Endodermal cell (in vitro differentiated cells): ENCODE results near the gene LCE3D. TPM values are rescaled to one million over a fixed set of nuclear protein-coding genes. Genes with fewer than 3 reads are reported as not detected.

ENCODE experiments used
- DNase-seq: peaks from one replicate; pipeline ENCODE4 v3.0.0-alpha.2; 2017
- H3K27ac ChIP-seq: 2 replicates; pipeline ENCODE4 v1.5.1; 2013; ENCODE audit warnings: mild to moderate bottlenecking, low read depth, low read length, moderate library complexity
- H3K27me3 ChIP-seq: 2 replicates; pipeline ENCODE4 v1.6.1; 2013; ENCODE audit warnings: mild to moderate bottlenecking, low read length, moderate library complexity; ENCODE audit not compliant: insufficient read depth, control insufficient read depth, poor library complexity, severe bottlenecking
- H3K36me3 ChIP-seq: 2 replicates; pipeline ENCODE4 v1.7.0; 2013; ENCODE audit warnings: mild to moderate bottlenecking, low read length, moderate library complexity; ENCODE audit not compliant: control insufficient read depth, insufficient read depth
- H3K4me1 ChIP-seq: one replicate; pipeline ENCODE4 v1.7.0; 2013; ENCODE audit warnings: low read length; ENCODE audit not compliant: control insufficient read depth, insufficient read depth
- H3K4me3 ChIP-seq: 2 replicates; pipeline ENCODE4 v1.5.1; 2013; ENCODE audit warnings: mild to moderate bottlenecking, low read length, moderate library complexity
- H3K9ac ChIP-seq: 2 replicates; pipeline ENCODE4 v1.6.1; 2013; ENCODE audit warnings: mild to moderate bottlenecking, low read length, moderate library complexity; ENCODE audit not compliant: poor library complexity, severe bottlenecking; ENCODE audit errors: extremely low read depth
- H3K9me3 ChIP-seq: 2 replicates; pipeline ENCODE4 v1.6.1; 2013; ENCODE audit warnings: mild to moderate bottlenecking, low read length, moderate library complexity; ENCODE audit not compliant: control insufficient read depth
- H3K27ac Mint-ChIP-seq: 2 replicates; pipeline ENCODE4 v1.8.0; 2020; ENCODE audit warnings: mixed read lengths
- H3K27me3 Mint-ChIP-seq: 2 replicates; pipeline ENCODE4 v1.8.0; 2021; ENCODE audit warnings: mild to moderate bottlenecking, mixed read lengths; ENCODE audit not compliant: insufficient read depth
- H3K36me3 Mint-ChIP-seq: 2 replicates; pipeline ENCODE4 v1.8.0; 2020; ENCODE audit warnings: low read depth, mixed read lengths
- H3K4me1 Mint-ChIP-seq: 2 replicates; pipeline ENCODE4 v1.8.0; 2020; ENCODE audit warnings: mixed read lengths
- H3K4me3 Mint-ChIP-seq: 2 replicates; pipeline ENCODE4 v1.8.0; 2020; ENCODE audit warnings: mild to moderate bottlenecking, moderate library complexity, mixed read lengths
- H3K9me3 Mint-ChIP-seq: 2 replicates; pipeline ENCODE4 v1.8.0; 2020; ENCODE audit warnings: mild to moderate bottlenecking, mixed read lengths
- WGBS, 2 experiments: methylation state at CpG; one replicate each; pipeline versions ENCODE4 v1.1.5 to v1.1.7; 2013; ENCODE audit warnings: missing lambda C conversion rate in 2 of 2, mixed read lengths in 1 of 2; ENCODE audit not compliant: insufficient coverage in 1 of 2, insufficient read length in 1 of 2; 5-methylcytosine and 5-hydroxymethylcytosine counted together
- long read RNA-seq, 4 experiments: library from polyadenylated mRNA in 2 of 4; library from RNA in 1 of 4; library from capped mRNA in 1 of 4; stranded (forward) in 3 of 4; unstranded in 1 of 4; transcript quantifications; one replicate each; pipeline ENCODE4 v2.0.0, GENCODE V29; 2020 to 2021; ENCODE audit warnings: inconsistent platforms in 1 of 4
- polyA plus RNA-seq, 2 experiments: library from polyadenylated mRNA; stranded (reverse); fragments of 50-300 nt; gene quantifications; one replicate each; pipeline ENCODE4 v1.2.3, GENCODE V29; 2013
- total RNA-seq, 2 donors: library from RNA; stranded (reverse); fragmentation: NEBNext Ultra II Directional in 1 of 2; extraction: Animal tissue kit (Norgen Biotek cat#: 25700) in 1 of 2; gene quantifications; 2 replicates in 1 of 2; 3 replicates in 1 of 2; pipeline ENCODE4 v1.2.1, GENCODE V29; 2021
- TF ChIP-seq, protein P1 (sequence below): fragments of 200-600 bp; sonication (generic); conservative IDR thresholded peaks from 2 replicates; pipeline ENCODE4 v1.5.0; 2021; ENCODE audit warnings: antibody characterized with exemption, mild to moderate bottlenecking

Gene LCE3D, protein sequence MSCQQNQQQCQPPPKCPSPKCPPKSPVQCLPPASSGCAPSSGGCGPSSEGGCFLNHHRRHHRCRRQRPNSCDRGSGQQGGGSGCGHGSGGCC
- not detected for total RNA-seq
- not detected for polyA plus RNA-seq (2013, experiment 1 of 2)
- polyA plus RNA-seq (2013, experiment 2 of 2), result not detected
- long read RNA-seq, experiment 1, result 0 reads
- long read RNA-seq, experiment 2, result 0 reads
- long read RNA-seq, experiment 3, result 0 reads
- long read RNA-seq, experiment 4, result 0 reads

- Histone ChIP-seq H3K4me3 (no peak within 1 kb of the TSS), H3K9me3 (peaks cover 51% of the 10 kb centered on the region), H3K27ac (no peak within 1 kb of the TSS), H3K4me1 (no peaks in the 10 kb centered on the region), H3K9ac (no peak within 1 kb of the TSS), H3K36me3 (no peaks in the 10 kb centered on the region), H3K27me3 (no peaks in the 10 kb centered on the region)
- no peaks in the 10 kb centered on the region for H3K36me3 Mint-ChIP-seq
- no peak within 1 kb of the TSS for H3K4me3 Mint-ChIP-seq
- H3K27me3 Mint-ChIP-seq, result no peaks in the 10 kb centered on the region
- no peaks in the 10 kb centered on the region for H3K4me1 Mint-ChIP-seq
- WGBS, 2 experiments, result 43 to 66% methylated on average over 3 to 4 of the region's 4 CpGs
- H3K27ac Mint-ChIP-seq, result no peak within 1 kb of the TSS
- DNase-seq, result no peak
- TF ChIP-seq, protein P1, sequence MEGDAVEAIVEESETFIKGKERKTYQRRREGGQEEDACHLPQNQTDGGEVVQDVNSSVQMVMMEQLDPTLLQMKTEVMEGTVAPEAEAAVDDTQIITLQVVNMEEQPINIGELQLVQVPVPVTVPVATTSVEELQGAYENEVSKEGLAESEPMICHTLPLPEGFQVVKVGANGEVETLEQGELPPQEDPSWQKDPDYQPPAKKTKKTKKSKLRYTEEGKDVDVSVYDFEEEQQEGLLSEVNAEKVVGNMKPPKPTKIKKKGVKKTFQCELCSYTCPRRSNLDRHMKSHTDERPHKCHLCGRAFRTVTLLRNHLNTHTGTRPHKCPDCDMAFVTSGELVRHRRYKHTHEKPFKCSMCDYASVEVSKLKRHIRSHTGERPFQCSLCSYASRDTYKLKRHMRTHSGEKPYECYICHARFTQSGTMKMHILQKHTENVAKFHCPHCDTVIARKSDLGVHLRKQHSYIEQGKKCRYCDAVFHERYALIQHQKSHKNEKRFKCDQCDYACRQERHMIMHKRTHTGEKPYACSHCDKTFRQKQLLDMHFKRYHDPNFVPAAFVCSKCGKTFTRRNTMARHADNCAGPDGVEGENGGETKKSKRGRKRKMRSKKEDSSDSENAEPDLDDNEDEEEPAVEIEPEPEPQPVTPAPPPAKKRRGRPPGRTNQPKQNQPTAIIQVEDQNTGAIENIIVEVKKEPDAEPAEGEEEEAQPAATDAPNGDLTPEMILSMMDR, result no peak
- H3K9me3 Mint-ChIP-seq, result peaks cover 92% of the 10 kb centered on the region
Measured at GRCh38 chr1:152580433-152580832, at the start of gene LCE3D. LCE3D (minus strand) TSS chr1:152580516; CDS start chr1:152579936, 580 bp downstream.

DNA sequence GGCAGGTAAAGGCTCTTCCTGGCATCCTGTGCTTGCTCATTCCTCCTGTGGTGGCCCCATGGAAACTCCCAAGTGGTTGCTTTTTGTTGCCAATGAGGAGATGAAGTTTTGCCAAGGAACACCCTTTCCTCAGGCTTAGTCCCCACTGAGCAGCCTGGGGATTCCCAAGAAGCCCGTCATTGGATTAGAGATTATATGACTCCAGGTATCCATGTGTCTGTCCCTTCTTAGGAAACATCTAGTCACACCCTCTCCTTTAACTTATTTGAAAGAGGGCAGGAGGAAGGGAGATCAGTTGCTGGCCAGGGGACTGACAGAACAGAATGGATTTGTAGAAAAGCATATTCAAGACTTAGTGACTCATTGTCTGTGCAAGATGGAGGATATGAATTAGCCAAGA is 46.4 kb upstream of the LCE3D start:
- no peak overlapping the region for H3K4me3 ChIP-seq
- WGBS, 2 experiments, result 57% methylated on average over 1 of the region's 1 CpG; no CpG with 5 or more reads in 1 of the 2 experiments
- no peaks in the 10 kb centered on the region for H3K36me3 ChIP-seq
- H3K9me3 ChIP-seq, result peaks cover 69% of the 10 kb centered on the region
- no peaks in the 10 kb centered on the region for H3K4me1 ChIP-seq
- no peak for DNase-seq
- Mint-ChIP-seq H3K4me1 (no peaks in the 10 kb centered on the region), H3K27me3 (no peaks in the 10 kb centered on the region), H3K36me3 (no peaks in the 10 kb centered on the region), H3K27ac (no peak overlapping the region), H3K4me3 (no peak overlapping the region), H3K9me3 (peaks cover 90% of the 10 kb centered on the region)
- no peak overlapping the region for H3K27ac ChIP-seq
- H3K27me3 ChIP-seq, result no peaks in the 10 kb centered on the region
- TF ChIP-seq, protein P1, result no peak
- no peak overlapping the region for H3K9ac ChIP-seq

DNA sequence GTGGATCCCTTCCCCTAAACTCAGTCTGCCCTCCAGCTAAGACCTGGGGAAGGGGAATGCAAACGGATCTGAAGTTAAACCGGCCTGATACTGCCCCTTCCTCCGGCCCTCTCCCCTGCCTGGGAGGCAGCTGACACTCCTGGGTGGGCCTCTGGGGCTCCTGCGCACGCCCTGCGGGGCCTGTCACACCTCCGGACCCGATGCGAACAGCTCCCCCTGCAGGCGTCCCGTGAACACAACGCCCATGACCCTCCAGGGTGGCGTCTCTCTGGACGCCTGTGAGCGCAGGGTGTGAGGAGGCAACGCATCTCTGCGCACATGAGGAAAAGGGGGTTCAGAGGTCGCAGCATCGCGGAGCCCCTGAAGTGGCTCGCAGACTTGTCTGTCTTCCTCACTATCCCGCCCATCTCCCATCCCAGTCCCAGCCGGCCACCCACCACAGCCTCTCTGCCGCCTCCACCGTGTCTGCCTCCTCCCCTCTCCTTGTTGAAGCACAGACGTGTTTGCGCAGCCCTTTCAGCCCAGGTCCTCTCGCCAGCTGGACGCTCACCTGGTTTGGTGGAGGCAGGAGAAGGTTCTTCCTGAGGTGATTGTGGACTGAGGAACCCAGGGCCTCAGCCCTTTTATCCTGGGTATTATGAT is 43.0 kb upstream of the LCE3D start:
- Mint-ChIP-seq H3K27me3 (no peaks in the 10 kb centered on the region), H3K4me1 (no peaks in the 10 kb centered on the region), H3K9me3 (peaks cover 93% of the 10 kb centered on the region), H3K36me3 (no peaks in the 10 kb centered on the region), H3K4me3 (no peak overlapping the region), H3K27ac (no peak overlapping the region)
- no peaks in the 10 kb centered on the region for H3K4me1 ChIP-seq
- TF ChIP-seq, protein P1, result no peak
- H3K27me3 ChIP-seq, result no peaks in the 10 kb centered on the region
- no peaks in the 10 kb centered on the region for H3K36me3 ChIP-seq
- H3K9ac ChIP-seq, result no peak overlapping the region
- H3K27ac ChIP-seq, result no peak overlapping the region
- 83 to 93% methylated on average over 8 to 29 of the region's 29 CpGs for WGBS, 2 experiments
- peaks cover 74% of the 10 kb centered on the region for H3K9me3 ChIP-seq
- no peak overlapping the region for H3K4me3 ChIP-seq
- no peak for DNase-seq
